GM12878 (cell line): ENCODE data around the gene CCL7. TPM values are rescaled to one million over a fixed set of nuclear protein-coding genes. Genes with fewer than 3 reads are reported as not detected.

Source experiments
- ATAC-seq: fragments of 200-7000 bp; cut with Tn5 transposase; 3 replicates; pipeline ENCODE4 v1.9.1; 2020; ENCODE audit warnings: mild to moderate bottlenecking, moderate library complexity
- BruUV-seq: library from RNA; stranded (reverse); fragments of 400-500 nt; replicated peaks from 2 replicates; lab custom pipeline; 2021; lab: Mats Ljungman, UMichigan
- CTCF ChIA-PET: fragments of 300-600 bp; sonication (Branson Sonifier 250); formaldehyde crosslinking; extraction: SDS; loops from one replicate; lab custom pipeline; 2021; ENCODE audit warnings: inconsistent platforms; lab: Yijun Ruan, JAX
- POLR2A ChIA-PET: fragments of 350-600 bp; formaldehyde crosslinking; extraction: SDS; loops from one replicate; lab custom pipeline; 2021; ENCODE audit warnings: inconsistent platforms; lab: Charles Lee
- RAD21 ChIA-PET: fragments of 300-600 bp; sonication (Branson Sonifier 250); formaldehyde crosslinking; loops from one replicate; lab custom pipeline; 2023; ENCODE audit warnings: antibody characterized with exemption; ENCODE audit not compliant: unreplicated experiment; lab: Charles Lee
- SMC1A ChIA-PET: fragments of 300-600 bp; sonication (Branson Sonifier 250); formaldehyde crosslinking; loops from one replicate; lab custom pipeline; 2023; ENCODE audit not compliant: unreplicated experiment, uncharacterized antibody; lab: Charles Lee
- DNase-seq: peaks from one replicate; pipeline ENCODE4 v3.0.0-alpha.2; 2011; ENCODE audit warnings: low read depth, low spot score
- FAIRE-seq: peaks from 3 replicates; lab custom pipeline; 2011; peaks lifted over from hg19 to GRCh38; lab: Jason Lieb, UNC
- H2AFZ ChIP-seq: 2 replicates; pipeline ENCODE4 v1.6.0; 2011; ENCODE audit warnings: low read depth, low read length, control low read depth; ENCODE audit not compliant: control insufficient read depth
- H3K27ac ChIP-seq: 2 replicates; pipeline ENCODE4 v1.5.1; 2011; ENCODE audit warnings: control low read depth; ENCODE audit not compliant: control insufficient read depth, insufficient read depth
- H3K27me3 ChIP-seq, 2 experiments: replicated peaks in 1 of 2; 2 replicates each; pipeline versions ENCODE4 v1.6.0 to v1.6.1; 2011; ENCODE audit warnings: low read length in 1 of 2; ENCODE audit not compliant: control insufficient read depth in 2 of 2, insufficient read depth in 2 of 2
- H3K36me3 ChIP-seq, 2 experiments: 2 replicates each; pipeline ENCODE4 v1.5.1; 2011; ENCODE audit warnings: low read length in 1 of 2; ENCODE audit not compliant: control insufficient read depth in 2 of 2, insufficient read depth in 2 of 2
- H3K4me1 ChIP-seq: 2 replicates; pipeline ENCODE4 v1.6.1; 2011; ENCODE audit warnings: mild to moderate bottlenecking, low read length, moderate library complexity, mixed read lengths; ENCODE audit not compliant: control insufficient read depth, insufficient read depth
- H3K4me2 ChIP-seq: 2 replicates; pipeline ENCODE4 v1.6.0; 2011; ENCODE audit warnings: control low read depth; ENCODE audit not compliant: control insufficient read depth, insufficient read depth
- H3K4me3 ChIP-seq: fragments of 200-600 bp; sonication (generic); 2 replicates; pipeline ENCODE4 v1.5.1; 2016
- H3K79me2 ChIP-seq: 2 replicates; pipeline ENCODE4 v1.6.0; 2011; ENCODE audit warnings: low read length; ENCODE audit not compliant: control insufficient read depth, insufficient read depth
- H3K9ac ChIP-seq: 2 replicates; pipeline ENCODE4 v1.8.0; 2011; ENCODE audit warnings: low read length, control low read depth, mixed read lengths; ENCODE audit not compliant: control insufficient read depth, insufficient read depth
- H3K9me3 ChIP-seq: replicated peaks from 3 replicates; pipeline ENCODE4 v1.5.1; 2011; ENCODE audit warnings: mild to moderate bottlenecking, low read length; ENCODE audit not compliant: control insufficient read depth, insufficient read depth
- H4K20me1 ChIP-seq: 2 replicates; pipeline ENCODE4 v1.6.0; 2011; ENCODE audit not compliant: control insufficient read depth, insufficient read depth
- CHD1 ChIP-seq: IDR thresholded peaks from 2 replicates; pipeline ENCODE4 v1.6.1; 2012; ENCODE audit warnings: low read depth, low read length, improper control_type of control experiment
- CREB1 ChIP-seq: IDR thresholded peaks from 2 replicates; pipeline ENCODE4 v1.6.1; 2012; ENCODE audit warnings: low read depth, mild to moderate bottlenecking, inconsistent platforms
- CREM ChIP-seq: IDR thresholded peaks from 2 replicates; pipeline ENCODE4 v1.6.1; 2014; ENCODE audit warnings: antibody characterized with exemption, low read depth
- EP300 ChIP-seq, 2 experiments: fragments of 150-350 bp in 1 of 2; IDR thresholded peaks; 2 replicates each; pipeline ENCODE4 v1.6.1; 2011 to 2012; ENCODE audit warnings: low read depth in 2 of 2, low read length in 2 of 2, borderline replicate concordance in 1 of 2, improper control_type of control experiment in 1 of 2, inconsistent platforms in 1 of 2; ENCODE audit not compliant: control insufficient read depth in 1 of 2
- EZH2 ChIP-seq: IDR thresholded peaks from 2 replicates; pipeline ENCODE4 v1.6.1; 2012; ENCODE audit warnings: low read depth, mild to moderate bottlenecking, control low read depth, inconsistent platforms, low read length, borderline replicate concordance; ENCODE audit not compliant: control insufficient read depth
- STAT1 ChIP-seq: fragments of 450-650 bp; conservative IDR thresholded peaks from 2 replicates; pipeline ENCODE4 v1.6.1; 2014; ENCODE audit warnings: antibody characterized with exemption, mild to moderate bottlenecking
- TARDBP ChIP-seq: IDR thresholded peaks from 2 replicates; pipeline ENCODE4 v1.6.1; 2016; ENCODE audit warnings: borderline replicate concordance
- whole genome bisulfite sequencing: methylation state at CpG from one replicate; pipeline ENCODE4 v1.1.6; 2016; ENCODE audit warnings: low lambda C conversion rate; ENCODE audit not compliant: insufficient replicate concordance, insufficient coverage; ENCODE audit errors: missing lambda C conversion rate; 5-methylcytosine and 5-hydroxymethylcytosine counted together
- in situ Hi-C: fragments of 300-500 bp; cut with MboI; formaldehyde crosslinking; loops from 9 replicates; pipeline ENCODE4 v1.14.3; 2018; ENCODE audit warnings: mixed read lengths
- intact Hi-C: fragments of 100-400 bp; cut with micrococcal nuclease; formaldehyde crosslinking; loops from one replicate; pipeline ENCODE4 v1.14.2; 2022; ENCODE audit not compliant: unreplicated experiment
- polyA plus RNA-seq, 11 experiments: library from polyadenylated mRNA; depleted of rRNA in 4 of 11; unstranded in 6 of 11; stranded (reverse) in 5 of 11; fragments of >200 nt; fragmentation: Nextera tagmentation in 4 of 11; fragmentation: Illumina TruSeq in 1 of 11; extraction: Ambion mirVana in 4 of 11; extraction: Trizol in 1 of 11; gene quantifications; 1 replicate in 1 of 11; 2 replicates in 10 of 11; pipeline versions ENCODE4 v1.2.1 to v1.2.3, GENCODE V29; 2011 to 2016; ENCODE audit warnings: inconsistent platforms in 2 of 11, missing spikeins in 2 of 11, low read depth in 1 of 11
- total RNA-seq, 4 experiments: library from RNA; depleted of rRNA in 3 of 4; stranded (reverse); fragments of >200 nt in 3 of 4; fragmentation: Illumina TruSeq in 1 of 4; extraction: Trizol in 1 of 4; gene quantifications; 2 replicates each; pipeline versions ENCODE4 v1.2.1 to v1.2.3, GENCODE V29; 2013 to 2021
- TF ChIP-seq, protein P1 (sequence below): IDR thresholded peaks from 2 replicates; pipeline ENCODE4 v1.6.1; 2011; ENCODE audit warnings: low read depth, mild to moderate bottlenecking, low read length, moderate library complexity, borderline replicate concordance; ENCODE audit errors: extremely low read depth

The CCL7 gene
- total and polyA plus RNA-seq, 10 of the 15 experiments (the other 5 are each of a cell fraction or from before 2014, with no cell fraction given) = not detected

DNA sequence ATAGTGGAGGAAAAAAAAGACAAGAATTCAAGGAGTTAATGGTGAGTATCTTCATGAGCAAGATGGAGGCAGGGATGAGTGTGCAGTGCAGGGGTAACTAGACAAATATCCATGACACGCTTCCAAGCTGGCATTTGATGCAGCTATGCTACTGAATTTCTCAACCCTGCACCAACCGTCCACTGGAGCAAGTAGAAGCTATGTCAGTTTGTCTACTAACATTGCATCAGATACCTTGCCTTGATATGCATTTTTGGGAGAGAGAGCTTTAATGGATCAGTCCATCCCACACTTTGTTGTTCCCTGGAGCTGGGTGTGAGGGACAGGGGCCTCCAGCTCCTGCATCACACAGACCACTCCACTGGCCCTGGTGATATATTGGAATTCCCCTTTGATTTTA, 32.0 kb downstream of the CCL7 start:
- H3K79me2 ChIP-seq = no peaks in the 10 kb centered on the region
- ATAC-seq (no peak), DNase-seq (no peak), FAIRE-seq (no peak)
- in situ Hi-C loops = no loop called here
- RAD21 ChIA-PET = no interaction called here
- no peak overlapping the region for H3K27ac ChIP-seq
- H3K27me3 ChIP-seq = peaks cover 0 to 4% of the 10 kb centered on the region in 2 experiments; a peak in 3 of 4 replicates
- SMC1A ChIA-PET = no interaction called here
- no peaks in the 10 kb centered on the region for H4K20me1 ChIP-seq
- H3K4me3 ChIP-seq = no peak overlapping the region
- H3K4me2 ChIP-seq = no peak overlapping the region
- no peak overlapping the region for H2AFZ ChIP-seq
- H3K9ac ChIP-seq = no peak overlapping the region
- WGBS = 83% methylated on average over 2 of the region's 2 CpGs
- H3K9me3 ChIP-seq = no peaks in the 10 kb centered on the region
- TF ChIP-seq CREB1 (no peak), STAT1 (no peak), EZH2 (no peak), EP300 (IDR thresholded peaks at IDR 0.05; ENCODE audit: borderline replicate concordance in 1 of 2, control insufficient read depth in 1 of 2, low read depth in 2 of 2, low read length in 2 of 2) (no peak), TARDBP (no peak), CHD1 (no peak), CREM (no peak)
- TF ChIP-seq, protein P1, sequence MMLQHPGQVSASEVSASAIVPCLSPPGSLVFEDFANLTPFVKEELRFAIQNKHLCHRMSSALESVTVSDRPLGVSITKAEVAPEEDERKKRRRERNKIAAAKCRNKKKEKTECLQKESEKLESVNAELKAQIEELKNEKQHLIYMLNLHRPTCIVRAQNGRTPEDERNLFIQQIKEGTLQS = no peak
- H3K4me1 ChIP-seq = no peaks in the 10 kb centered on the region; the same call in 1 of the 2 replicates
- CTCF ChIA-PET = interaction anchor here (0.6 kb wide), 1 partner anchor 16 kb away, joined by 3 read pairs; no protein-coding TSS in a partner anchor
- POLR2A ChIA-PET = no interaction called here
- no TSS peak for BruUV-seq
- intact Hi-C loops = no loop called here
- H3K36me3 ChIP-seq = no peaks in the 10 kb centered on the region
